HCT116 (cell line): ENCODE data around the gene SPOCK3. TPM values are rescaled to one million over a fixed set of nuclear protein-coding genes. Genes with fewer than 3 reads are reported as not detected.

ENCODE experiments used
- ATAC-seq: fragments of 200-7000 bp; cut with Tn5 transposase; 2 replicates; pipeline ENCODE4 v1.9.1; 2020; ENCODE audit warnings: mild to moderate bottlenecking, moderate library complexity
- BruUV-seq: library from RNA; stranded (reverse); fragments of 400-500 nt; replicated peaks from 2 replicates; lab custom pipeline; 2021; lab: Mats Ljungman, UMichigan
- CTCF ChIA-PET: fragments of 300-600 bp; sonication (Branson Sonifier 250); formaldehyde crosslinking; loops from one replicate; lab custom pipeline; 2021; ENCODE audit warnings: antibody characterized with exemption; lab: Charles Lee
- POLR2A ChIA-PET: fragments of 300-600, 350-600 bp; sonication (Branson Sonifier 250); formaldehyde crosslinking; loops from one replicate; lab custom pipeline; 2021; ENCODE audit warnings: antibody characterized with exemption; lab: Charles Lee
- RAD21 ChIA-PET, 2 experiments: fragments of 300-600 bp; sonication (Branson Sonifier 250); formaldehyde crosslinking; loops; one replicate each; lab custom pipeline; 2023; ENCODE audit warnings: low total read pairs in 2 of 2; ENCODE audit not compliant: uncharacterized antibody in 2 of 2, unreplicated experiment in 2 of 2, low non-redundant PET in 1 of 2; lab: Charles Lee
- DNase-seq: peaks from one replicate; pipeline ENCODE4 v3.0.0-alpha.2; 2010; ENCODE audit warnings: low read depth, low spot score
- H2AFZ ChIP-seq: fragments of 200-600 bp; shearing (Covaris generic), sonication (generic); 2 replicates; pipeline ENCODE4 v1.6.1; 2017; ENCODE audit warnings: low read depth, mixed run types, mixed read lengths, antibody characterized with exemption, low read length; ENCODE audit not compliant: poor library complexity, severe bottlenecking
- H3K27ac ChIP-seq: 2 replicates; pipeline ENCODE4 v1.5.1; 2012; ENCODE audit warnings: low read depth, low read length
- H3K27me3 ChIP-seq: fragments of 200-600 bp; sonication (generic); 2 replicates; pipeline ENCODE4 v1.6.1; 2016; ENCODE audit warnings: mixed run types, low read length, mixed read lengths; ENCODE audit not compliant: insufficient read depth
- H3K36me3 ChIP-seq, 2 experiments: fragments of 200-500 bp in 1 of 2; fragments of 200-600 bp in 1 of 2; sonication (Bioruptor generic) in 1 of 2; sonication (generic) in 1 of 2; 2 replicates each; pipeline versions ENCODE4 v1.5.1 to v1.6.1; 2014 to 2016; ENCODE audit warnings: low read length in 2 of 2, inconsistent platforms in 1 of 2, mixed read lengths in 1 of 2, mixed run types in 1 of 2; ENCODE audit not compliant: insufficient read depth in 2 of 2, control insufficient read depth in 1 of 2
- H3K4me1 ChIP-seq, 2 experiments: fragments of 200-600 bp in 1 of 2; sonication (generic) in 1 of 2; 2 replicates each; pipeline versions ENCODE4 v1.5.1 to v1.6.1; 2012 to 2017; ENCODE audit warnings: low read length in 2 of 2, inconsistent platforms in 1 of 2, mild to moderate bottlenecking in 1 of 2, mixed read lengths in 1 of 2, mixed run types in 1 of 2, moderate library complexity in 1 of 2; ENCODE audit not compliant: insufficient read depth in 2 of 2, control insufficient read depth in 1 of 2
- H3K4me2 ChIP-seq: fragments of 200-600 bp; sonication (generic); 2 replicates; pipeline ENCODE4 v1.6.1; 2017; ENCODE audit warnings: mixed run types, low read length, mixed read lengths
- H3K4me3 ChIP-seq, 2 experiments: fragments of 200-600 bp in 1 of 2; sonication (generic) in 1 of 2; replicated peaks in 1 of 2; 2 replicates each; pipeline ENCODE4 v1.5.1; 2011 to 2016; ENCODE audit warnings: low read length in 2 of 2, control low read depth in 1 of 2, low read depth in 1 of 2, mild to moderate bottlenecking in 1 of 2, mixed read lengths in 1 of 2, mixed run types in 1 of 2
- H3K79me2 ChIP-seq: fragments of 200-600 bp; sonication (generic); 2 replicates; pipeline ENCODE4 v1.6.1; 2017; ENCODE audit warnings: mild to moderate bottlenecking, mixed run types, low read length, moderate library complexity, mixed read lengths; ENCODE audit not compliant: insufficient read depth
- H3K9ac ChIP-seq: fragments of 200-600 bp; sonication (generic); 2 replicates; pipeline ENCODE4 v1.6.1; 2016; ENCODE audit warnings: low read length, mixed read lengths
- H3K9me2 ChIP-seq: fragments of 200-600 bp; sonication (generic), shearing (Covaris generic); 2 replicates; pipeline ENCODE4 v1.6.1; 2017; ENCODE audit warnings: mixed run types, mild to moderate bottlenecking, moderate library complexity; ENCODE audit not compliant: insufficient read depth
- H3K9me3 ChIP-seq, 2 experiments: fragments of 200-500 bp in 1 of 2; fragments of 200-600 bp in 1 of 2; sonication (Bioruptor generic) in 1 of 2; sonication (generic) in 1 of 2; 2 replicates each; pipeline ENCODE4 v1.6.1; 2014 to 2017; ENCODE audit warnings: low read length in 2 of 2, mixed read lengths in 2 of 2, inconsistent platforms in 1 of 2, low read depth in 1 of 2, mild to moderate bottlenecking in 1 of 2, mixed run types in 1 of 2, moderate library complexity in 1 of 2; ENCODE audit not compliant: control insufficient read depth in 1 of 2, insufficient read depth in 1 of 2
- H4K20me1 ChIP-seq: fragments of 200-600 bp; sonication (generic), shearing (Covaris generic); 2 replicates; pipeline ENCODE4 v1.6.1; 2017; ENCODE audit warnings: mixed run types, mild to moderate bottlenecking, moderate library complexity; ENCODE audit not compliant: insufficient read depth
- CBX3 ChIP-seq: IDR thresholded peaks from 2 replicates; pipeline ENCODE4 v1.6.1; 2012; ENCODE audit warnings: low read depth
- ELF1 ChIP-seq: IDR thresholded peaks from 2 replicates; pipeline ENCODE4 v1.6.1; 2012; ENCODE audit warnings: low read depth, borderline replicate concordance
- EZH2 ChIP-seq: fragments of 200-600 bp; sonication (generic); IDR thresholded peaks from 2 replicates; pipeline ENCODE4 v1.6.1; 2017; ENCODE audit warnings: antibody characterized with exemption, mixed run types
- FOSL1 ChIP-seq: IDR thresholded peaks from 2 replicates; pipeline ENCODE4 v1.6.1; 2012; ENCODE audit warnings: low read depth
- POLR2A ChIP-seq: IDR thresholded peaks from 2 replicates; pipeline ENCODE4 v1.7.0; 2011; ENCODE audit warnings: borderline replicate concordance; ENCODE audit not compliant: insufficient read depth, insufficient read length; ENCODE audit errors: extremely low read depth
- POLR2AphosphoS5 ChIP-seq: IDR thresholded peaks from 2 replicates; pipeline ENCODE4 v1.6.1; 2011; ENCODE audit warnings: mild to moderate bottlenecking, low read depth, low read length, moderate library complexity
- REST ChIP-seq: IDR thresholded peaks from 2 replicates; pipeline ENCODE4 v1.6.1; 2012; ENCODE audit warnings: low read depth
- SIN3A ChIP-seq: IDR thresholded peaks from 2 replicates; pipeline ENCODE4 v1.6.1; 2012; ENCODE audit warnings: low read depth
- SP1 ChIP-seq: IDR thresholded peaks from 2 replicates; pipeline ENCODE4 v1.6.1; 2012; ENCODE audit warnings: low read depth
- SRF ChIP-seq: IDR thresholded peaks from 2 replicates; pipeline ENCODE4 v1.6.1; 2012; ENCODE audit warnings: low read depth
- YY1 ChIP-seq: IDR thresholded peaks from 2 replicates; pipeline ENCODE4 v1.6.1; 2011; ENCODE audit warnings: low read length, low read depth, moderate library complexity, mild to moderate bottlenecking; ENCODE audit not compliant: insufficient replicate concordance; ENCODE audit errors: extremely low read depth
- intact Hi-C: fragments of 100-400 bp; cut with micrococcal nuclease; formaldehyde crosslinking; loops from 2 replicates; pipeline ENCODE4 v1.10.0; 2022
- total RNA-seq: library from RNA; stranded (reverse); gene quantifications from one replicate; pipeline ENCODE4 v1.2.1, GENCODE V29; 2021; ENCODE audit not compliant: unreplicated experiment

Gene SPOCK3
- total RNA-seq, 1 experiment from 2014 or later: 1.7 TPM

- H3K27me3 ChIP-seq: no peaks in the 10 kb centered on the region
- no peak for ATAC-seq
- H3K4me3 ChIP-seq: no peak overlapping the region
- H3K9me3 ChIP-seq: no peaks in the 10 kb centered on the region
- TF ChIP-seq POLR2A: no peak
- no peak for TF ChIP-seq SIN3A
- no peak for TF ChIP-seq REST
- no peak for TF ChIP-seq SRF
- CTCF ChIA-PET: no interaction called here
- RAD21 ChIA-PET: no interaction called here
- H3K27ac ChIP-seq: no peak overlapping the region
- no peak overlapping the region for H2AFZ ChIP-seq
- no peaks in the 10 kb centered on the region for H3K79me2 ChIP-seq
- no peaks in the 10 kb centered on the region for H4K20me1 ChIP-seq
- no peak overlapping the region for H3K9ac ChIP-seq
- POLR2A ChIA-PET: no interaction called here
- no peak for DNase-seq
- H3K4me2 ChIP-seq: no peak overlapping the region
- intact Hi-C loops: no loop called here
- H3K9me2 ChIP-seq: no peaks in the 10 kb centered on the region
- no TSS peak for BruUV-seq
- H3K4me1 ChIP-seq: no peaks in the 10 kb centered on the region
- H3K36me3 ChIP-seq: no peaks in the 10 kb centered on the region
These were observed 397.4 kb downstream of the SPOCK3 start for GRCh38 chr4:166836865-166837264.

- no peak for ATAC-seq
- Histone ChIP-seq H3K79me2 (no peaks in the 10 kb centered on the region), H3K9me3 (no peaks in the 10 kb centered on the region), H3K9me2 (no peaks in the 10 kb centered on the region), H3K27ac (no peak overlapping the region), H3K9ac (no peak overlapping the region), H3K36me3 (no peaks in the 10 kb centered on the region), H3K4me1 (no peaks in the 10 kb centered on the region), H2AFZ (no peak overlapping the region), H4K20me1 (no peaks in the 10 kb centered on the region), H3K4me3 (no peak overlapping the region), H3K4me2 (no peak overlapping the region), H3K27me3 (no peaks in the 10 kb centered on the region)
- BruUV-seq: no TSS peak
- ChIA-PET CTCF (no interaction called here), POLR2A (no interaction called here), RAD21 (no interaction called here)
- TF ChIP-seq YY1 (no peak), SP1 (no peak), ELF1 (no peak), CBX3 (no peak), POLR2AphosphoS5 (no peak), FOSL1 (no peak), EZH2 (no peak)
- intact Hi-C loops: no loop called here
- no peak for DNase-seq
These were observed 406.7 kb downstream of the SPOCK3 start for GRCh38 chr4:166827629-166828028.
